ENCODE measurements around the gene PCNX3. TPM values are rescaled to one million over a fixed set of nuclear protein-coding genes. Genes with fewer than 3 reads are reported as not detected.

Gene PCNX3
- 51.0 and 67.8 TPM in 2 replicates for total RNA-seq

- DNase-seq (ENCODE audit: extremely low read depth, low read depth, low spot score) = peak; percentile 100
These were observed at the start of gene PCNX3 for GRCh38 chr11:65615229-65615949. PCNX3 (plus strand) TSS chr11:65615776; CDS start chr11:65616312, 536 bp downstream.

DNA sequence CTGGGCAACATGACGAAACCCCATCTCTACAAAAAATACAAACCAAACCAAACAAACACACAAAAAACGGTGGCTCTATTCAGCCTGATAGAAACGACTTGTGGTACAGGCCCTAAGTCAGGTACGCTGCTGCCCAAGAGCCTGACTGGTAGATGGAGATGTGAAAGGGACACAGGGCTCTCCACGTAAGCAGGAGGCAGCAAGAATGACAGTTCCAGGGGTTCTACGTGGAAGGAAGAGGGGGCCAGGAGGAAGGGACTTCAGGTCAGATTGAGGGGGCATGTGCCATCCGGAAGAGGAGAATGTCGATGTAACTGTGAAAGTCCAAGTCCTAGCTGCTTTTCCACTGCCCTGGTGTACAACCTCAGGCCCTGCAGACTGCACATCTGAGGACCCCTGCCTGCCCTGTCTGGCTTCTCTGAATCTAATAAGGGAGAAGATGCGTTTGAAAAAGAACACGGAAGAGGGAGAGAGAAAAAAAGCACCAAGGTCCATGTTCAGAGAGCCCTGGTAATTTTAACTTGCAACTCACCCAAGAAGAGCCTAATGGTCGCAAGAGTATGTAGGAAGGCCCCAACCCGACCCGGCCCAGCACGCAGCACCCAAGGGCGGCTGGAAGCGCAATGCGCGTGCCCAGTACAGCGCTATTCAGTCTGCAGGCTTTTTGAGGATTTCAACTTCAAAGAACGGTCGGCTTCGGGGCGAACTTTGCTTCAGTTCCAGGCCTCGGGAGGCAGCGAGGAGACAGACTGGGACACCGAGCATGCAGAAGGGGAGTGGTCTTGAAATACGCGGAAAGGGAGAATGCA lies 46.2 kb upstream of the PCNX3 start:
- DNase-seq (ENCODE audit: extremely low read depth, low read depth, low spot score) = no peak

- DNase-seq (ENCODE audit: extremely low read depth, low read depth, low spot score) = peak; percentile 81
These were observed 45.3 kb upstream of the PCNX3 start, which contains the start of gene ZNRD2 for GRCh38 chr11:65569973-65570918. ZNRD2 (plus strand) TSS chr11:65570477; CDS start chr11:65570492, 15 bp downstream.

DNA sequence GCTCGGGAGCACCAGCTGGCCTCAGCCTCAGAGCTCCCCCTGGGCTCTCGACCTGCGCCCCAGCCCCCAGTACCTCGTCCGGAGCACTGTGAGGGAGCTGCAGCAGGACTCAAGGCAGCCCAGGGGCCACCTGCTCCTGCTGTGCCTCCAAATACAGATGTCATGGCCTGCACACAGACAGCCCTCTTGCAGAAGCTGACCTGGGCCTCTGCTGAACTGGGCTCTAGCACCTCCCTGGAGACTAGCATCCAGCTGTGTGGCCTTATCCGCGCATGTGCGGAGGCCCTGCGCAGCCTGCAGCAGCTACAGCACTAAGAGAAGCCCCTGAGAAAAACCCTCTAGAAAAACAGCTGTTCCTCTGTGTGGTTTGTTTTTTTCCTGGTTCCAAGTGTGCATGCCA lies 44.2 kb upstream of the PCNX3 start:
- DNase-seq (ENCODE audit: extremely low read depth, low read depth, low spot score) = no peak

DNA sequence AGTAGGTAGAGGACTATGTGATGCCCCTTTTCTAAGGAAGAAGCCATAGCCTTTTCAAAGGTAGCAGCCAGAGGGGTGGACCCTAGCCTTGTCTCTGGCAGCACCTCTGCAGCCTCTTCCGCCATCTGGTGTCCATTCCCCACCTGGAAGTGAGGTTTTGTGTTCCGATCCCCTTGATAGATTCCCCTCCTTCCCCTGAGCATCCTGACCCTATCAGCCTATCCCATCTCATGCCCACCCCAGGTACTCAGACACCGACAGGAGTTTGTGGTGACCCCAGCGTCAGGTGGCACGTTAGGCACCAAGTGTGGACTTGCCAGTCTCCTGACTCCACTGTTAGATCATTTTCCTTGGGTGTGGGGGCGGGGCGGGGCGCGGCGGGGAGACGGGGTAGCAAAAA lies 43.6 kb upstream of the PCNX3 start:
- no peak for DNase-seq (ENCODE audit: extremely low read depth, low read depth, low spot score)

DNA sequence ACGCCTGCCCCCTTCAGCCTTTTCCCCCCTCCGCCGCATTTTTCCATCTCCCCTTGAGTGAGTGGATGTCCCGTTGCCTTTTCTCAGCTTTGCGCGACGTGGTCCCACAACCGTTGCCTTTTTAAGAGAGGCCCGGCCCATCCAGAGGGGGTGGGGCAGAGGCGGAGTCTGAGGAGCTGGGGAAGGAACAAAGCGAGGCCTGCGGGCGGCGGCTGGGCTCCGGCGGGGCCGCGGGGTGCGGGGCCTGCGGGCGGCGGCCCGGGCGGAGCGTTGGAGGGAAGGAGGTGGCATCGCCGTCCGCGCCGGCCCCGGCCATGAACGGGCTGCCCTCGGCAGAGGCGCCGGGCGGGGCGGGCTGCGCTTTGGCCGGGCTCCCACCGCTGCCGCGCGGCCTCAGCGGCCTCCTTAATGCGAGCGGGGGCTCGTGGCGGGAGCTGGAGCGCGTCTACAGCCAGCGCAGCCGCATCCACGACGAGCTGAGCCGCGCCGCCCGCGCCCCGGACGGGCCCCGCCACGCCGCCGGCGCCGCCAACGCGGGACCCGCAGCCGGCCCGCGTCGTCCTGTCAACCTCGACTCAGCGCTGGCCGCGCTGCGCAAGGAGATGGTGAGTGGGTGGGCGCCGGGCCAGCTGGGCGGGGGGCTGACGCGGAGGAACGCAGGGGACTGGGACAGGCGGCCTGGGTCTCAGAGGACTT lies 43.1 kb upstream of the PCNX3 start, which contains the start of gene FAM89B:
FAM89B (plus strand) TSS at position 183 of the 696 bp plus-strand sequence; CDS start at position 315, 132 bp downstream.
- no peak for DNase-seq (ENCODE audit: extremely low read depth, low read depth, low spot score)

DNA sequence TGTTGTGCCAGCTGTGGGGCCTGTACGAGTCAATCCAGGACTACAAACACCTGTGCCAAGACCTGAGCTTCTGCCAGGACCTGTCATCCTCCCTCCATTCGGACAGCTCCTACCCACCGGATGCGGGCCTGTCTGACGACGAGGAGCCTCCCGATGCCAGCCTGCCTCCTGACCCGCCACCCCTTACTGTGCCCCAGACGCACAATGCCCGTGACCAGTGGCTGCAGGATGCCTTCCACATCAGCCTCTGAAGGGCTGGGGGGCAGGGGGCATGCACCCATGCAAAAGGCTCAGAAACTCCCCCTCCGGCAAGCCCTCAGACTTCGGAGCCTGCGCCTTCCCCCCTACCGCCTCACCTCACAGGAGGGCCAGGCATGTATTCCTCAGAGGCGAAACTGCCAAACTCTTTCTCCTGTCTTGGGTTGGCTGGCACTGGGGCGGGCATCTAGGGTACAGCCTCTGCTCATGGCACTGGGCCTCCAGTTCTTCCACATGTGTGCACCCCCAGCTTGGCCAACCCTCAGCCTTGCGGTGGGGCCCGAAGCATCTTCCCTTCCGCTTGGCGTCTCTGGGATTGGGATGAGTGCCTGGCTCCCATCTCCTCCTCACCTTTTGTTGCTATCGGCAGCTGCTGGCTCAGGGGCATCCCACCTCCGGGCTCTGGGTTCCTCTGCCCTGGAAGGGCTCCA lies 42.0 kb upstream of the PCNX3 start:
- DNase-seq (ENCODE audit: extremely low read depth, low read depth, low spot score) = no peak

DNA sequence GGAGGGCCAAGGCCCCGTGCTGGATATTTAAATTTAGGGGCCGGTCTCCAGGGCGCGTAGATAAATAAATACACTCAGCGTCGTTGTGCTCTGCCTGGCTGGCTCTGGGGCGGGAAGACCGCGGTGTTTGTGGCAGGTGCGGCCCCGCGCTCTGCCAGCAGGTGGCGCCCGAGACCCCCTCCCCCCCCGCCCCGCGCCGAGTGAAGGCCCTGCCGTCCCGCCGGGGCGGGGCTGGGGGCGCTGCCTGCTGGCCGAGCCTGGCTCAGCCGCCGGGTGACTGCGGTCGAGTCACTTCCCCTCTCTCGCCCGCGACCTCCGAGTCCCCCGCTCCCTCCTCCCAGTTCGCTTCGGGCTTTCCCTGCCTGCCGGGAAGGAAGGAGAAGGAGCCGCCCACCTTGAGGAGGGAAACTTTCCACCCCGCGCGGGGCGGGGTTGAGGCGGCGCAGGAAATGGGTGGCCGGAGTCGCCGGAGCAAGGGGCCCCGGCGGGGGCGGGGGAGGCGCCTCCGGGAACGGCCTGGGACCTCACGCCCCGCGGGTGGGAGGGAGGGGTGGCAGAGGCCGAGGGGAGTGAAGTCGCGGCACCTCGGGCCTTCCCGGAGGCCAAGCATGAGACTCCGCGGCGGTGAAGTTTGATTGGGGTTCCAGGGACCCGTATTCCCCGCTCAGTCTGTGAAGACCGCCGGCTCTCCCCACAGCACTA lies 41.3 kb upstream of the PCNX3 start:
- DNase-seq (ENCODE audit: extremely low read depth, low read depth, low spot score) = no peak

- no peak for DNase-seq (ENCODE audit: extremely low read depth, low read depth, low spot score)
These were observed 40.6 kb upstream of the PCNX3 start for GRCh38 chr11:65574811-65575567.

GRCh38 chr11:65575568-65576231 lies 39.9 kb upstream of the PCNX3 start, which contains the start of gene EHBP1L1:
EHBP1L1 (plus strand) TSS chr11:65576053; CDS start chr11:65576303, 250 bp downstream.
- no peak for DNase-seq (ENCODE audit: extremely low read depth, low read depth, low spot score)

GRCh38 chr11:65576232-65576866 lies 39.2 kb upstream of the PCNX3 start:
- DNase-seq (ENCODE audit: extremely low read depth, low read depth, low spot score) = no peak

DNA sequence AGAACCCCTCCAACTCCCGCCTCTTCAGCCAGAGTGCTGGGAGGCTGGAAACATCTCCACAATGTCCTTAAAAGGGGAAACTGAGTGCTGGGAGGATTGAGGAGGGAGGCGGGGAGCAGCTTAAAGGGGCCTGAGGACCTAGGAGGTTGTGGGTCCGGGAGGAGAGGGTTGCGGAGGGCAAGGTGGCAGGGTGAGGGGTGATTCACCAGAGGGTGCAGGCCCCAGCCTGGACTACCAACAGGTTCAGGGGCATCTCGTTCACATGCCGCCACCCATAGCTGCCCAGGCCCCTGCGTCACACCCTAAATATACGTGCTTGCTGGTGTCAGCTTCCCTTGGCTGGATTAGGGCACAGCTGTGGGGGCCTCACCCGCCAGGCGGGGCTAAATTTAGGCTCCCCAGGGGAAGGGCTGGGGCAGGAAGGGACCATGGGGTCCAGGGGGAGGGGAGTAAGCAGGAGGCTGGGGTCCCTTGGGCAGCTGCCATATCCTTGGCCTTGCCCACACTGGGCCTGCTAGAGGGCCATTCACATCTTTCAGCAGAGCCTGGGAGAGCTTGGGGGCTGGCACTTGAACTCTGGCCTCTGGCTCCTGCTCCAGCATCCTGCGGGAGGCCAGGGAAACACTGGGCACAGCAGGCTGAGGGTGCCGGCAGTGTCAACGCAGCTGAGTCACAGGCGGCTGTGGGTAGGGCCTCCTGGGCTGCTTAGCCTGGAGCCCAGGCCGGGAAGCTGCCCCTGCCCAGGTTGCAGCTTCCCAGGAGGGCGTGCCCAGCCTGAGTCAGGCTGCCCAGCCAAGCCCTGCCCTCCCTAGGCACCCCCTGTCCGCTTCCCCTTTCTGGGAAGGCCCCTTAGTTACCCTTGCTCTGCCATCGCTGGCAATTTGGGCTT lies 38.5 kb upstream of the PCNX3 start:
- no peak for DNase-seq (ENCODE audit: extremely low read depth, low read depth, low spot score)

GRCh38 chr11:65577756-65578109 lies 37.8 kb upstream of the PCNX3 start:
- DNase-seq (ENCODE audit: extremely low read depth, low read depth, low spot score) = no peak

DNA sequence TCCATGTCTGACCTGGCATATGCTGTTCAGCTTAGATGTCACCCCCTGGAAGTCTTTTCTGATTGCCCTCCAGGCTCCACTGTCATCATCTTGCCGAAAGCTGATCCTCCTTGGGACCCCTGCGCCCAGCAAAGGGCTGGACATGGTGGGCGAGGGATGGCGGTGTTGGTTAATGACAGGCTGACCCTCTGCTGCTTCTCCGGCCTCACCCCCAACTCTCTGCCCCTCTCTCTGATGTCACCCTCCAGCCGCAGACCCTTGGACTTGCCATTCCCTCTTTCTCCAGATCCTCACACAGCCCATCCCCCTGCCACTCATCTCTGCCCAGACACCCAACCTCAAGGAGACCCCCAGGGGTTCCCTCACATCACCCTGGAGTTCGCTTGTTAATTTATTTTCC lies 37.4 kb upstream of the PCNX3 start:
- no peak for DNase-seq (ENCODE audit: extremely low read depth, low read depth, low spot score)

- no peak for DNase-seq (ENCODE audit: extremely low read depth, low read depth, low spot score)
These were observed 36.9 kb upstream of the PCNX3 start for GRCh38 chr11:65578667-65579066.

- DNase-seq (ENCODE audit: extremely low read depth, low read depth, low spot score) = no peak
These were observed 36.3 kb upstream of the PCNX3 start for GRCh38 chr11:65579291-65579690.

Measured in glomerular endothelial cell (primary cell).